Measurements from ENCODE around the gene ZNF630. TPM values are rescaled to one million over a fixed set of nuclear protein-coding genes. Genes with fewer than 3 reads are reported as not detected.

ZNF630 gene
- 1.4 and 1.5 TPM in 2 replicates for total RNA-seq

GRCh38 chrX:48071064-48071985 lies at the start of gene ZNF630:
ZNF630 (minus strand) TSS chrX:48071640; CDS start chrX:48066886, 4,754 bp downstream.

Other genes with a start within 250 kb of the ZNF630 start
- gene ZNF81, start 234.7 kb downstream of the ZNF630 start, total RNA-seq, result 3.6 and 4.8 TPM in 2 replicates
- 2.5 and 3.4 TPM in 2 replicates for gene ZNF182, start 67.7 kb downstream of the ZNF630 start, total RNA-seq
- not detected in 2 replicates for gene SPACA5, start 64.7 kb downstream of the ZNF630 start, total RNA-seq
- not detected in 2 replicates for gene SPACA5B, start 59.0 kb upstream of the ZNF630 start, total RNA-seq
- gene SSX5, start 125.2 kb upstream of the ZNF630 start, total RNA-seq, result not detected in 2 replicates
- not detected in 2 replicates for gene SSX1, start 183.8 kb upstream of the ZNF630 start, total RNA-seq

Measured in dermis lymphatic vessel endothelial cell (primary cell).